ENCODE data around the gene ELP4.

Gene ELP4

DNA sequence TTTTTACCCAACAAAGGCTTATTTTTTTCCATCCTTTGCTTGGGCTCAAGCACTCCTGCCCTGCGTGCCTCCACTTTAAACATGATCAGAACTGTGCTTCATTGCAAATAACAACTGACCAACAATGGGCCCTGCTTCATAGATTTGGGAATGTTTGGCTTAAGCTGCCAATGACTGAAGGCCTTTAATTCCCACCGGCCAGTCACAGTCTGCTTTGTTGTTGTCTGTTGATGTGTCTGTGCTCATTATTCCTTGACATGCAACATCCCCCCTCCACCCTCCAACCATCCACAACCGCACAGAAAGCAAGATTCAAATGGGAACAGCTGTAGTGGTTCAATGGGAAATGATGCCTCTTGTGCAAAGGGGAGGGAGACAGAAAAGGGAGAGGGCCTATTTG, 278.5 kb downstream of the ELP4 start:
- Histone ChIP-seq H3K4me2 (ENCODE audit: insufficient read depth, low read length) (no peak overlapping the region), H4K20me1 (ENCODE audit: insufficient read depth, low read length) (no peaks in the 10 kb centered on the region), H3K9me3 (ENCODE audit: insufficient read depth, low read length, severe bottlenecking) (no peaks in the 10 kb centered on the region), H3K27ac (ENCODE audit: low read length) (no peak overlapping the region), H3K27me3 (ENCODE audit: insufficient read depth, low read length, poor library complexity) (no peaks in the 10 kb centered on the region), H2AFZ (ENCODE audit: low read depth, low read length) (no peak overlapping the region), H3K36me3 (ENCODE audit: insufficient read depth, low read length) (no peaks in the 10 kb centered on the region), H3K4me1 (ENCODE audit: insufficient read depth, low read length) (no peaks in the 10 kb centered on the region), H3K4me3 (ENCODE audit: low read depth in 1 of 2, low read length in 2 of 2) (no peak overlapping the region), H3K9ac (ENCODE audit: low read depth, low read length) (no peak overlapping the region), H3K79me2 (ENCODE audit: insufficient read depth, low read length) (no peaks in the 10 kb centered on the region)
- ATAC-seq (ENCODE audit: insufficient read depth, low read depth) (no peak), DNase-seq (no peak)
- no peak for TF ChIP-seq EZH2 (IDR thresholded peaks at IDR 0.05; ENCODE audit: borderline replicate concordance, low read depth, low read length, severe bottlenecking)
- TF ChIP-seq, protein P1, sequence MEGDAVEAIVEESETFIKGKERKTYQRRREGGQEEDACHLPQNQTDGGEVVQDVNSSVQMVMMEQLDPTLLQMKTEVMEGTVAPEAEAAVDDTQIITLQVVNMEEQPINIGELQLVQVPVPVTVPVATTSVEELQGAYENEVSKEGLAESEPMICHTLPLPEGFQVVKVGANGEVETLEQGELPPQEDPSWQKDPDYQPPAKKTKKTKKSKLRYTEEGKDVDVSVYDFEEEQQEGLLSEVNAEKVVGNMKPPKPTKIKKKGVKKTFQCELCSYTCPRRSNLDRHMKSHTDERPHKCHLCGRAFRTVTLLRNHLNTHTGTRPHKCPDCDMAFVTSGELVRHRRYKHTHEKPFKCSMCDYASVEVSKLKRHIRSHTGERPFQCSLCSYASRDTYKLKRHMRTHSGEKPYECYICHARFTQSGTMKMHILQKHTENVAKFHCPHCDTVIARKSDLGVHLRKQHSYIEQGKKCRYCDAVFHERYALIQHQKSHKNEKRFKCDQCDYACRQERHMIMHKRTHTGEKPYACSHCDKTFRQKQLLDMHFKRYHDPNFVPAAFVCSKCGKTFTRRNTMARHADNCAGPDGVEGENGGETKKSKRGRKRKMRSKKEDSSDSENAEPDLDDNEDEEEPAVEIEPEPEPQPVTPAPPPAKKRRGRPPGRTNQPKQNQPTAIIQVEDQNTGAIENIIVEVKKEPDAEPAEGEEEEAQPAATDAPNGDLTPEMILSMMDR (IDR thresholded peaks at IDR 0.05; ENCODE audit: borderline replicate concordance, extremely low read depth, low read length, poor library complexity, severe bottlenecking) = no peak

DNA sequence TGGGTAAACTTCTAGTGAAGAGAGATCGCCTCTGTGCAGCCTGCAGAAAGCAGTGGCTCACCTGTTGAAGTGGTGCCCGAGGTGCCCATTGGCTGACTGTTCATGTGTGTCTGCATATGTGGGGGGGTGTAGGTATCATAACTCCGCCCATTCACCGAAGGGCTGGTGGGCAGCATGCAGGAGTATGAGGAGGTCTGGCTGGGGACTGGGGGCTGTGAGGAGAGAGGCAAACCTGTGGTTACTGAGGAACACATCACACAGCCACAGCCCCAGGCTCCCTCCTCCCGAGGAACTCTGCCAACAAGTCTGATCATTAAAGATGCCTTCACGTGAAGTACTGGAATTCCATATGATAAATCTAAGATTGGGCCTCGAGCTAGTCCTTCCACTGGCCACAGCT, 281.1 kb downstream of the ELP4 start:
- DNase-seq (no peak), ATAC-seq (ENCODE audit: insufficient read depth, low read depth) (no peak)
- Histone ChIP-seq H3K4me2 (ENCODE audit: insufficient read depth, low read length) (no peak overlapping the region), H3K9me3 (ENCODE audit: insufficient read depth, low read length, severe bottlenecking) (no peaks in the 10 kb centered on the region), H3K4me3 (ENCODE audit: low read depth in 1 of 2, low read length in 2 of 2) (no peak overlapping the region), H4K20me1 (ENCODE audit: insufficient read depth, low read length) (no peaks in the 10 kb centered on the region), H2AFZ (ENCODE audit: low read depth, low read length) (no peak overlapping the region), H3K27ac (ENCODE audit: low read length) (no peak overlapping the region), H3K9ac (ENCODE audit: low read depth, low read length) (no peak overlapping the region), H3K79me2 (ENCODE audit: insufficient read depth, low read length) (no peaks in the 10 kb centered on the region), H3K36me3 (ENCODE audit: insufficient read depth, low read length) (no peaks in the 10 kb centered on the region), H3K4me1 (ENCODE audit: insufficient read depth, low read length) (no peaks in the 10 kb centered on the region), H3K27me3 (ENCODE audit: insufficient read depth, low read length, poor library complexity) (no peaks in the 10 kb centered on the region)
- TF ChIP-seq EZH2 (IDR thresholded peaks at IDR 0.05; ENCODE audit: borderline replicate concordance, low read depth, low read length, severe bottlenecking) = no peak
- TF ChIP-seq, protein P1 (IDR thresholded peaks at IDR 0.05; ENCODE audit: borderline replicate concordance, extremely low read depth, low read length, poor library complexity, severe bottlenecking) = no peak

DNA sequence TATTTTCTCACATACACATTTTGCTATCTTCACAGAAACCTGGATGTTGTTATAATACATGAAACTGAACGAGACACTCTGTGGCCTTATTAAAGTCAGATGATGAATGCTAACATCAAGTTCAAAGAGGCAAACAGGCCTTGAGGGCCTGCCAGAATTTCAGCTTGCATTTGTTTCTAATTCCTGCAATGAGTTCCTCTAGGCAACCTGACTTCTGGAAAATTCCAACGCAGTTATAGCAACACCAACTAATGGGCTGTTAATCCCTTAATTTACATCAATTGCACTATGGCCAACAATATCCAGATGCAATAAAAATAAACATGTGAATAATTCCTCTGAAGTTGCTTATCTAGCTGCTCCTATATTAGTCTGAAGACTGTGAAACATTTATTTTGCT, 282.5 kb downstream of the ELP4 start:
- H3K36me3 ChIP-seq (ENCODE audit: insufficient read depth, low read length) = no peaks in the 10 kb centered on the region
- no peak overlapping the region for H2AFZ ChIP-seq (ENCODE audit: low read depth, low read length)
- no peak overlapping the region for H3K9ac ChIP-seq (ENCODE audit: low read depth, low read length)
- H3K27ac ChIP-seq (ENCODE audit: low read length) = no peak overlapping the region
- H3K79me2 ChIP-seq (ENCODE audit: insufficient read depth, low read length) = no peaks in the 10 kb centered on the region
- no peak overlapping the region for H3K4me3 ChIP-seq (ENCODE audit: low read depth in 1 of 2, low read length in 2 of 2)
- no peaks in the 10 kb centered on the region for H4K20me1 ChIP-seq (ENCODE audit: insufficient read depth, low read length)
- no peak overlapping the region for H3K4me2 ChIP-seq (ENCODE audit: insufficient read depth, low read length)
- no peak for TF ChIP-seq EZH2 (IDR thresholded peaks at IDR 0.05; ENCODE audit: borderline replicate concordance, low read depth, low read length, severe bottlenecking)
- TF ChIP-seq, protein P1 (IDR thresholded peaks at IDR 0.05; ENCODE audit: borderline replicate concordance, extremely low read depth, low read length, poor library complexity, severe bottlenecking) = no peak
- no peaks in the 10 kb centered on the region for H3K9me3 ChIP-seq (ENCODE audit: insufficient read depth, low read length, severe bottlenecking)
- no peaks in the 10 kb centered on the region for H3K4me1 ChIP-seq (ENCODE audit: insufficient read depth, low read length)
- no peaks in the 10 kb centered on the region for H3K27me3 ChIP-seq (ENCODE audit: insufficient read depth, low read length, poor library complexity)
- ATAC-seq (ENCODE audit: insufficient read depth, low read depth) (no peak), DNase-seq (no peak)

DNA sequence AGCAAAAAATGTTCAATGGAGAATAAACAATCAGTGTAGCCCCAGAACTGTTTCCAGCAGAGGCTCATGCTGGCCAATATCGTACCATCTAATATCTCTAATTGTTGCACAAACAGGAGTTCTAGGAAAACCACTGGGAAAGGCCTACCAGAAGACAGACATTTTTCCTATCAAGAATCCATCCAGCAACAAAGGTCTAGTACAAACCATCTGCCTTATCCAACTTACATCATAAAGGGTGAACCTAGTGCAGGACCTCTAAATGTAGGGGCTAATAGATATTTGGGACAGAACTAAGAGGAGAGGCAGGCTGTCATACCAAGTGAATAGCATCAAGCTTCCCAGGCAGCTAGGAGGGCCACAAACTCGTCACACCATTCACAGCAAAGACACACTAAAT, 282.9 kb downstream of the ELP4 start:
- DNase-seq (no peak), ATAC-seq (ENCODE audit: insufficient read depth, low read depth) (no peak)
- H3K9ac ChIP-seq (ENCODE audit: low read depth, low read length) = no peak overlapping the region
- H3K27me3 ChIP-seq (ENCODE audit: insufficient read depth, low read length, poor library complexity) = no peaks in the 10 kb centered on the region
- no peaks in the 10 kb centered on the region for H3K4me1 ChIP-seq (ENCODE audit: insufficient read depth, low read length)
- H4K20me1 ChIP-seq (ENCODE audit: insufficient read depth, low read length) = no peaks in the 10 kb centered on the region
- H3K4me2 ChIP-seq (ENCODE audit: insufficient read depth, low read length) = no peak overlapping the region
- H3K79me2 ChIP-seq (ENCODE audit: insufficient read depth, low read length) = no peaks in the 10 kb centered on the region
- H3K27ac ChIP-seq (ENCODE audit: low read length) = no peak overlapping the region
- no peaks in the 10 kb centered on the region for H3K9me3 ChIP-seq (ENCODE audit: insufficient read depth, low read length, severe bottlenecking)
- H2AFZ ChIP-seq (ENCODE audit: low read depth, low read length) = no peak overlapping the region
- H3K36me3 ChIP-seq (ENCODE audit: insufficient read depth, low read length) = no peaks in the 10 kb centered on the region
- H3K4me3 ChIP-seq (ENCODE audit: low read depth in 1 of 2, low read length in 2 of 2) = no peak overlapping the region
- TF ChIP-seq EZH2 (IDR thresholded peaks at IDR 0.05; ENCODE audit: borderline replicate concordance, low read depth, low read length, severe bottlenecking) = no peak
- TF ChIP-seq, protein P1 (IDR thresholded peaks at IDR 0.05; ENCODE audit: borderline replicate concordance, extremely low read depth, low read length, poor library complexity, severe bottlenecking) = no peak
